ENCODE measurements around the gene ITGA1.

Gene ITGA1

DNA sequence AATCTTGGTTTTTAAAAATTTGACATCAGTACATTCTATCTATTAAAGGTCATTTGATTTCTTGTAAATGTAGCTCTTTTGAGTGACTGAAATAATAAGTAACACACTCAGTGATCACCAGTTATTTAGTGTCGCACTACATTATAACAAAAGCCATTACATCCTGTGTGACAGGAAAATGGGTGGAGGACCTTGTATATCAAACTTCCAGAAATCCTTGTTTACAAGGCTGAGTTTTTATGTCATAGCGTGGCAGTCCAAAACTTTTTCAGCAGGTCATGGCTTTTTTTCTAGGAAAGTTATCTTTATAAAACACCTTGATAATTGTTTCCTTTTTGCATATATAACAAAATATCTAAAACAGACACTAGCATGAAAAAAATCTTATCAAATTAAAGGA lies 14.4 kb upstream of the ITGA1 start:
- no peak for DNase-seq

DNA sequence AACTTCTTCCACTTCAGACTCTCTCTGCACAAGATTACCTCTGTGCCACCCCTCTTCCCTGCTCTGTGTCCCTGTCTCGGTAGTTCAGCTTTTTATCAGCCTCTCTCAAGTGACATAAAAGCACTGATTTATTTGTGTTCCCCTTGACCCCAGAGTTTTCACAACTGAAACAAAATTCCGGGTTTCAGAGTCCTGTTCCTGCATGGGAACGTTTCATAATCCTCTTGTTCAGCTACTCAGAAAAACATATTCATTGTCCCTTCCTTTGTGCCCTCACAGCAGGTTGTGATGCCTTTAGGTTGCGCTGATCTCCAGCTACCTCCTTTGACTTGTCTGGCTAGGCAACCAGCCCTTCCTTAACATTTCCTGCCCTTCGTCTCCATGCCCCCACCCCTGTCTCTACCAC lies 13.7 kb upstream of the ITGA1 start:
- DNase-seq = no peak

DNA sequence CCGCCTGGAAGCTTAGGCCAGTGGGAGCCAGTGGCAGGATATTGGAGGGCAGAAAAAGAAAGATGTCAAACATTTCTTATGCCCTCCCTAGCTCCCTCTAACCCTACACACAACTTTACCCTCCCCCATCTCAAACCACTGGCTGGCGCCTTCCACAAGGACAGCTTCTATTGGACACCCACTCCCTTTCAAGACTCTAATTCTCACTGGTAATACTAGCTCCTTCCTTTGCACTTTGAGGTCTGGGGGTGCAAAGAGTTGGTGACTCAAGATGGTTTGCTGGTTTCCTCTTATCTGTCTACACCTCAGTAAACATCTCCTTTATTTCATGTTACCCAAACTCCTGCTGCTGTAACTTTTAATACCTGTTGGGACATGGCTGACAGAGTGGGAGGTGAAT lies 11.6 kb upstream of the ITGA1 start:
- no peak for DNase-seq

GRCh38 chr5:52777186-52777585 lies 10.5 kb upstream of the ITGA1 start:
- DNase-seq = no peak

- no peak for DNase-seq
These were observed 8.9 kb upstream of the ITGA1 start for GRCh38 chr5:52778781-52779180.

- DNase-seq = no peak
These were observed 8.5 kb upstream of the ITGA1 start for GRCh38 chr5:52779213-52779612.

- DNase-seq = no peak
These were observed 4.3 kb upstream of the ITGA1 start for GRCh38 chr5:52783226-52783959.

DNA sequence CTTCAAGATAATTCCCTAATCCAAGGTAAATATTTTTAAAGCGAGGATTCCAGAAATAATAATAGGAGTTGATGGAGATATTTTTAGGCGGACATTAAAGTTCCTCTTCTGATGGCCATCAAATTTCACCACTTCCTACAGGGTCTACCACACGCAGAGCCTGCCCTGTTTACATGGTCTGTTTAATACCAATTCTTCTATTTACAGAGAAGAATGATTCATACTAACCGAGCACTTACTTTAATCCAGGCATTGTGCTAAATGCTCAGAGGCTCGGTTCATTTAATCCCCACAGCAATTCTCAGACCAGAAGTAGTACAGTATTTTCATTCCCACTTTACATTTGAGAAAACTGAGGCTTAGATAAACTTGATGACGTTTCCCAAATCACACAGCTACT lies 3.0 kb upstream of the ITGA1 start:
- DNase-seq = peak; percentile 25

- no peak for DNase-seq
These were observed 1.3 kb upstream of the ITGA1 start for GRCh38 chr5:52786391-52786790.

DNA sequence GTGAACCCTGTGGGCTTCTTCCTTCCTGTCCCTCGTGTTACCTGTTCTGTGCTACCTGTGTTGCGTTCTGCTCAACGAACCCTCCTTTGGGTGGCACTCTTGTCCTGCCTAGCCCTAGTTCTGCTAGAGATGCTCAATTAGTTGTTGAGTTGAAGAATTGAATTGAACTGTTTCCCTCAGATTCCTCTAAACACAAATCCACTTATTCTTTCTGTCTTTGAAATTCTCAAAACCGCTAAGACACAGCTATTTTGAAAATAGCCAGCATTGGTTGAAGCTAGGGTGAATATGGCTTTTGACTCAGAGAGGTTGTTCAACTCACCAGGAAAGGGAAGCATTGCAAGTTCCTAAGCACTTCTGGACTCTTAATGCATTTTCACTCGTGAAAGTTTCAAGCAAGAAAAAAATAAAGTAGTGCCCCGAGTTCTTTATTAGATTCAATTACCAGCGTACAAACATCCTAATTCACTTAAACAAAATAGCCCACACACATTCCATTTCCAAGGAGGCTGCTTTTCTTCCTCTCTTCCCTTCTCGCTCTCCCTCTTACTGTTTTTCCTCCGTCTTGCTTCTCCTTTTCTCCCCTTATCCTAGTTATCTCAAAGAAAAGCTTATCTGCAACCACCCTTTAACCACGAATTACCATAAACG lies 642 bp upstream of the ITGA1 start:
- no peak for DNase-seq

GRCh38 chr5:52788505-52788821 lies 747 bp downstream of the ITGA1 start:
- DNase-seq = no peak

- no peak for DNase-seq
These were observed 1.7 kb downstream of the ITGA1 start for GRCh38 chr5:52789378-52789777.

- no peak for DNase-seq
These were observed 2.1 kb downstream of the ITGA1 start for GRCh38 chr5:52789851-52790250.

- DNase-seq = no peak
These were observed 3.6 kb downstream of the ITGA1 start for GRCh38 chr5:52791366-52791765.

DNA sequence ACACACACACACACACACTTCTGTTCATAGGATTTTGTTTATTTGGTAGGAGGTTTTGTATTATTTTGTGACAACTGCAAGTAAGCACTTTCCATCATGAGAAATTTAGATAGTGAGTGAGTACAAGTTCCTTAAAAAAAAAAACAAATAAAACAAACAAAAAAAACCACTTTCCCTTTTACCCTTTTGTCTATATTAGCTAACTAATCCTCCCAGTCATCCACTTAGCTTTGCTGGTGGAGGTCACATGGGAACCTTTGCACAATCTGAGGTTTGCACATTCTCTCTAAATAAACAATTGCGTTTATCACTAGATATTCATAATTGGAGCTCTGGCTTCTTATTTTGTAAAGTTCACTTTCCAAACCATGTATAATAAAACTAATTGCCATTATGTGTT lies 6.8 kb downstream of the ITGA1 start:
- no peak for DNase-seq

DNA sequence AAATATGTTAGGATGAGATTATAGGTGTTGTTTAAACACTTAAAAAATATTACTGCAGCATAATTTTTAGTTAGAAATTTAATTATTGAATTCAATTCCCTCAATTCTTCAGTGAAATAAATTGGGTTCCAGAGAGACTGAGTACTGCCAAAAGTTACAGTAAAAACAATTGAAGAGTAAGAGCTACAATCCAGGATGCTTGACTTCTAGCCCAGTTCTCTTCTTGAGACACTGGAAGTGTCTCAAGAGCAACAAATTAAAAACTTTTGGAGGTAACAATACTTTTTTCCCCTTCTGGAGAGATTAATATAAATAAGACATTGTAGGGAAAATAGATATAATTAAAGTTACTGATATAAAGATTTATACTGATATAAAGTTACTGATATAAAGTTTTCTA lies 8.3 kb downstream of the ITGA1 start:
- DNase-seq = no peak

GRCh38 chr5:52796516-52797103 lies 8.9 kb downstream of the ITGA1 start:
- no peak for DNase-seq

DNA sequence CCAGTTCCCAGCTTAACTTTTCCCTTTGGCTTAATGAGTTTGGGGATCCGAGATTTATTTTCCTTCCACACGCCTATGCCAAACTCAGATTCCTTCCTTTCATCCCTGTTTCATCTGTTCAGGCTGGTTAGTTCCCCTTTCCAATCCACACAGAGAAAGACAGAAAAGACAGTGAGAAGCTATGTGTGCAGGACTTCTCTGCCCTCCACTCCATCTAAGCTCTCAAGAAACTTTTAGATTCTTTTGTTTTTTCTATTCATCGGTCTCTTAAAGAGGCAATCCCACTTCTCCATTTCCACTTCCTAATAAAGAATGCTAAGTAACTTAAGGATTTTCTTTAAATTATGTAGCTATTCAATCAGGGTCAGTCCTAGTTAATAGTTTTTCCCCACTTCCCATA lies 11.2 kb downstream of the ITGA1 start:
- no peak for DNase-seq

DNA sequence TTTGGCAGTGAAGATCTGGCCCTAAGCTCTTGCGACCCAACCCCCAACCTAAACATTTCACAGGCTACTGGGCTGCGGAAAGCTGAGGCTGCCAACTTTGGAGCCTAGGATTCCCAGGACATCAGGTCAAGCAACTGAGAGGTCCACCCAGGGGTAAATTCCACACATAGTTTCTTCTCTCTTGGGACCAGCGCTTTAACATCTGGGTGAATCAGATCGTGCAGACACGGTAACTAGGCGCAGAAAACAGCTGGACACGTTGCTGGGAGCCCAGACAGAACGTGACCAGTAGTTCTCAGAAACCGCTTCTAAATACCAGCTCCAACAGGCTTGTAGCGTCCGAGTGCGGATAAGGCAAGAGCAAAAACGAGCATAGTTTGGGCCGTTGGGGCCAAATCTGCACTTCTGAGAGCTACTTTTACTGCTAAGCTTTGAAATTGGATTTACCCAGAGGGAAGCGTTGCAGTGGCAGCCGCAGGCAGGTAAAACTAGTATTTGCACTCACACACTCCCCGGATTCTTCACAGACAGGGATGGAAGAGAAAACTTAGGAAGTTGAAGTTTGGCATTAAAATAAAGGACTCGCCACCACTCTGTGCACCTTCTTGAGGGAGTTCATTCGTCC lies 11.8 kb downstream of the ITGA1 start:
- no peak for DNase-seq

DNA sequence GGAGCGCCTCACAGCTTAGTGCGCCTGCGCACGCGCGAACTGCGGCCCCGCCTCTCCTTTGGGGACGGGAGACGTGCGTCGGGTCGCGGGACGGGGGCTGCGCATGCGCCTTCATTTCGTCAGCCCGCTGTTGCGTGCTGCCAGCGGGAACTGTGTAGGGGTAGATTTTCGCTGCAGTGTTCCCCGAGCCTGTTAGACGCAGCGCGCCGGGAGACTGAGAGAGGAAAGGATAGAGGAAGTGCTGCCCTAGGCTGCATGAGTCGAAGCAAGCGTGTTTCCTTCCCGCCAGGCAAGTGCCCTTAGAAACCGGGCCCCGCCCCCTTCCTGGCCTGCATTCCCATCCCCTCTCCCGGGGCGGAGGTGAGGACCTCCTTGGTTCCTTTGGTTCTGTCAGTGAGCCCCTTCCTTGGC lies 12.3 kb downstream of the ITGA1 start:
- peak; percentile 81 for DNase-seq

- peak; percentile 16 for DNase-seq
These were observed 12.9 kb downstream of the ITGA1 start for GRCh38 chr5:52800394-52801213.

GRCh38 chr5:52801329-52801728 lies 13.6 kb downstream of the ITGA1 start:
- DNase-seq = no peak

DNA sequence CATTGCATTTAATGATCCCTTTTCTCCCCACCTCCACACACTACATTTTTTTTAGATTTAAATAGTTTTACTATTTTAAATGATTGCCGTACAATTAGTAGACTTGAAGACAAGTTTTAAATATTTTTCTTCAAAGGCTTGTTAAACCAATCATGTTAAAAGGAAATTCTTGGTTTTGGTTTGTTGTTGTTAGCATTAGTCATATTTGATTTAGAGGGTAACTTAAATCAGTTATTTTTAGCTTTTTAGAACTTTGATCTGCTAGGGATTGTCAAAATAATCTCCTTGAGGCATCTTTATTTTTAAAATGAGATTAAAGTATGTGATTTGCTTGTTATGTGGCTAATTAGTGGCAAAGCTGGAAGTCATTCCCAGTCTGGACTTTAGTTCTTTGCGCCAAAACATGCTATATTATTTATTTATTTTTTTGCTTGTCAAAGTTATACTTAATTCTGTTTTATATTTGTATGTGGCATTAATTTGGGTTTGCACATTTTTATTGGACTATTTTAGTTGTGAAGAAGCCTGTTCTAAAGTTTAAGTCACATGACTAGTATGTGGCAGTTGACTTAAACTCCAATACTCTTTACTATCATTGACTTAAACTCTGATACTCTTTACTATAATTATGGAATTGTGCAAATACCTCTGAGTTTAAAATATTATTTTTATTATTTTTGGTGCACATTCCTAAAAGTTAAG lies 14.7 kb downstream of the ITGA1 start:
- no peak for DNase-seq

Measured in SHP77 treated with DMSO at 0.1 percent for 48 hours (cell line).